Lung microvascular endothelial cell (primary cell): Measurements from ENCODE around the gene RNF128. TPM values are rescaled to one million over a fixed set of nuclear protein-coding genes. Genes with fewer than 3 reads are reported as not detected.

Experiments used
- DNase-seq, 2 donors: peaks; one replicate each; pipeline versions ENCODE4 v3.0.0 to v3.0.0-alpha.2; 2010; ENCODE audit warnings: low read depth in 2 of 2
- total RNA-seq: library from RNA; depleted of rRNA; stranded (reverse); fragments of >200 nt; gene quantifications from 2 replicates; pipeline ENCODE4 v1.2.1, GENCODE V29; 2014

Gene RNF128, protein sequence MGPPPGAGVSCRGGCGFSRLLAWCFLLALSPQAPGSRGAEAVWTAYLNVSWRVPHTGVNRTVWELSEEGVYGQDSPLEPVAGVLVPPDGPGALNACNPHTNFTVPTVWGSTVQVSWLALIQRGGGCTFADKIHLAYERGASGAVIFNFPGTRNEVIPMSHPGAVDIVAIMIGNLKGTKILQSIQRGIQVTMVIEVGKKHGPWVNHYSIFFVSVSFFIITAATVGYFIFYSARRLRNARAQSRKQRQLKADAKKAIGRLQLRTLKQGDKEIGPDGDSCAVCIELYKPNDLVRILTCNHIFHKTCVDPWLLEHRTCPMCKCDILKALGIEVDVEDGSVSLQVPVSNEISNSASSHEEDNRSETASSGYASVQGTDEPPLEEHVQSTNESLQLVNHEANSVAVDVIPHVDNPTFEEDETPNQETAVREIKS
- under 0.01 TPM in 2 replicates for total RNA-seq

GRCh38 chrX:106726485-106727437 lies at the start of gene RNF128:
TSS of gene RNF128 (plus strand) at chrX:106726701. CDS start at chrX:106726914, 213 bp downstream.
- DNase-seq = peak; percentile 0 to 1

DNA sequence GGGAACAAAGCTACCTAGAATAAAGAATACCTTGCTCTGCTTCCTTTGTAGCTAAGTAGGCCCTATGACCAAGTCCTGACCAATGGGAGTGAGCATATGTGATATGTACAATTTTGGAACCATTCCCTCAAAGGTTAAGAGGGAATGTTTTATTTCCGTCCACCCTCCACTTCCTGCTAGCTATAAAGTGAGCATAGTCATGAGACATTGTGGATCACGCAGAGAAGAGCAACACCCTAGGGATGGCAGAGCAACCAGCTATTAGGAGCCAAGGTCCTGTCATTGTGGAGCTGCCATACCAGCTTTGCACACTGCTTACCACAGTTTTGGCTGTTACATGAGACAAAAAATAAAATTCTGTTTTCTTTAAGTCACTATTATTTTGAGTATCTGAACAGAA lies 45.8 kb upstream of the RNF128 start:
- no peak for DNase-seq

- DNase-seq = no peak
These were observed 42.3 kb upstream of the RNF128 start for GRCh38 chrX:106684207-106684606.

GRCh38 chrX:106692425-106693065 lies 34.0 kb upstream of the RNF128 start:
- no peak for DNase-seq

- DNase-seq = no peak
These were observed 30.0 kb upstream of the RNF128 start for GRCh38 chrX:106696502-106696901.

DNA sequence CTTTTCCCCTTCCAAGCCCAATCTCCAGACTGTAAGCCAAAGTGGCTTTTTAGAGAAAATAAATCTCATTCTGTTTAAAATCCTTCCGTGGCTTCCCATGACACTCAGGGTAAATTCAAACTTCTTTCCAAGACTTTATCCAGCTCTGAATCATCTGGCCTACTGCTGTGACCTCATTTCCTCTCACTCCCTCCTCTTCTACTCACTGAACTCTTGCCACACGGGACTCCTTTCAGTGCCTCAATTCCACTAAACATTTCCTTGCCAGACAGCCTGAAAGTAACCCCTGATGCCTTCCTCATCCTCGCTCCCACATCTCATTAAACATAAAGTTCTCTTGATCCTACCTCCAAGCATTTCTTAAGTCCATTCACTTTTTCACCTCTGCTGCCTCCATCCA lies 27.8 kb upstream of the RNF128 start:
- DNase-seq = peak in 1 of 2 donors; percentile 30

- no peak for DNase-seq
These were observed 23.9 kb upstream of the RNF128 start for GRCh38 chrX:106702636-106703035.

- no peak for DNase-seq
These were observed 20.0 kb upstream of the RNF128 start for GRCh38 chrX:106706466-106706865.

- peak in 1 of 2 donors; percentile 66 for DNase-seq
These were observed 18.6 kb upstream of the RNF128 start for GRCh38 chrX:106707771-106708454.

- no peak for DNase-seq
These were observed 15.7 kb upstream of the RNF128 start for GRCh38 chrX:106710771-106711170.

- DNase-seq = no peak
These were observed 15.1 kb upstream of the RNF128 start for GRCh38 chrX:106711375-106711774.

DNA sequence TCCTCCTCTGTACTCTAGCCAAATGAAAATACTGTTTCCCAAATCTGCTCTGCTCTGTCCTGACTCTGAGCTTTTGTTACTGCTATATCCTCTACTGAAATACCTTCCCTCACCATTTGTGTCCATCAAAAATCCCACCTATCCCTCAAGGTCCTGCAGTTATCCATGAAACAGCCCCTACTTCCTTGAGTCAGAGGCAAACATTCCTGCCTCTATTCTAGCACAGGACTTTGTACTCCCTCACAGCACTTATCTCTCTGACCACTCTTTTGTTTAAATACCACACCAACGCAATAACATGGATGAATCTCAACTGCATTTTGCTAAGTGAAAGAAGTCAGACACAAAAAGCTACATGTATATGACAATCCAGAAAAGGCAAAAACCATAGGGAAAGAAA lies 10.5 kb upstream of the RNF128 start:
- no peak for DNase-seq

GRCh38 chrX:106716463-106716862 lies 10.0 kb upstream of the RNF128 start:
- DNase-seq = no peak

GRCh38 chrX:106718709-106719108 lies 7.8 kb upstream of the RNF128 start:
- DNase-seq = no peak

DNA sequence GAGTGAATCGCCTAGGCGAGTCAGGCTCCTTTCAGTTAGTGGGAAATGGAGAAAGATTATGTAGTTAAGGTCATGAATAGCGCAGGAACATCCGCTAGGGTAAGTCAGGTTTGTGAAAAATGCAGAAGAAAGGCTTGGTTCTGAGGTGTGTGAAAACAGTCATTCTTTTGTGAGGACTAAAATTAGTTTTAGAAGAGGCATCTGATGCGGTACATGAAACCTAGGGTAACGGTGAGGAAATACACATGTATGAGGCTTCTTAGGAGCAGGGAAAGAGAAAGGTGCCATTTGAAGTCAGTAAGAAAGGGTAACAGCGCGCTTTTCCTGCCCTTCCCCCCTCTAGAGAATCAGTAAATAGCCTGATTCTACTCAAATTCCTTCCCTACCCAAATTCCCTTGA lies 570 bp upstream of the RNF128 start:
- DNase-seq = no peak

DNA sequence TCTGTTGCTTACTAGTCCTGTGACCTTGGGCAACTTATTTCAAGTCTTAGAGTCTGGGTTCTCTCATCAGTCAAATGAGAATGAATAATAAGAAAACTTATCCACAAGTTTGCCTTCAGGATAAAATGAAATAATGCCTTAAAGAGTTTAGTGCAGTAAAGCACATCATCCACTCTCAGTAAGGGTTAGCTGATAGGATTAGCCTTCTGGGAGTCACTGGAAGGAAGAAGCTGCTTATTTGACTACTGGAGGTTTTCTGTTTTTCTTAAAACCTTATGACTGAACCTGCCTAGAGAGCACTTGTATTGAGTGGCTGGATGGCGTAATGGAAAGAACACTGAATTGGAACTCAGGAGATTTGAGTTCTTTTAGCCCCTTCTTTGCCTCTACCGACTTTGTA lies 1.8 kb downstream of the RNF128 start:
- DNase-seq = no peak

DNA sequence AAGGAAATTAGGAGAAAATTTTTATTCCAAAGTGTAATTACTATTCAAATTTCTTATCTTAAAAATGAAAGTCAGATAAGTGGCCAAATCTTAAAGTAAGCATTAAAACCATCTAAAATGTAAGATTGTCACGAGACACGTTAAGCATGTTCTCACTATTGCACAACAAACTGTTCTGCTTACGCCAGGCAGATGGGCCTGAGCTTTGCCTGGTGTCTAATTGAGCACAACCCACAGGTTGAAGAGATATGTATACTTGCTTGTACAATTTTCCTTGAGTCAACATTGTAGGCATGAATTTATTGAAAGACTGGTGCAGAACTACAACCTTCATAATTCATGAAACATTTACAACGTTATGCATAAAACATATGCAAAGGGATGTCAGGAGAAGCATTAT lies 3.9 kb downstream of the RNF128 start:
- no peak for DNase-seq

DNA sequence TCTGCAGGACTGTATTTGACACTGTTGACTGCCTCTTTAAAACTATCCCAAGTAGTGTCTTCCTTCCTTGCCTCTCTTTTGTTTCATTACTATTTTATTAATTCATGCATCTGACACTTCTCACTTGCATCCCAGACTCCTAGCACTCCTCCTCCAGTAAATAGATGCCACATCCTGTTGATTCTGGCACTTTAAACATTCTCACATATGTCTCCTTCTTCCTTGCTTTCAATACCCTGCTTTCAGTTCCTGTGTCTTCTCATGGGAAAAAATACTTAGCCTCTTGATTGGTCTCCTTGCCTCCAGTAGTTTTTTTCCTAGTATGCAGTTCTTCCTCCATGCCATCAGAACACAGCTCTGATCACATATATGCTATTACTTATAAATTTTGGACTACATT lies 5.1 kb downstream of the RNF128 start:
- no peak for DNase-seq

GRCh38 chrX:106734827-106735226 lies 8.3 kb downstream of the RNF128 start:
- no peak for DNase-seq

DNA sequence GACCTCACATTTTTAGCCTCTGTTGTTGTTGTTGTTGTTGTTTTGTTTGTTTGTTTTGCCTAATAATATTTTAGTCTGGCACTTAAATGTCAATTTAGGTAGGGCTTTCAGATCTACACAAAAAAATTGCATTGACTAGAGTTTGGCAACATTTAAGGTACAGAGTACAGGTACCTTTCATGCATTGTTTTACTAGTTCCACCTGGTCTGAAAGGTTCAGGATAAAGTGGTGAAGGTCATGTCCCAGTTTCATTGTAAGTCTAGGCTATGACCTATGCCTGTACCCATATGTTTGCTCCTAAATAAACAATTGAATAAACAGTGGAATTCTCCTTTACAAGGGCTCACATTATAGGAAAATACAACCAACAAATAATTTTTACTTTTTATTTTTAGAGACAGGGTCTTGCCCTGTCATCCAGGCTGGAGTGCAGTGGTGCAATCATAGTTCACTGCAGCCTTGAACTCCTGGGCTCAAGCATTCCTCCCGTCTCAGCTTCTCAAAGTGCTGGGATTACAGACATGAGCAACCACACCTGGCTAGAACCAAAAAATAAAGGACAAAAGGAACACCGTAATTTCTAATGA lies 13.8 kb downstream of the RNF128 start:
- no peak for DNase-seq

DNA sequence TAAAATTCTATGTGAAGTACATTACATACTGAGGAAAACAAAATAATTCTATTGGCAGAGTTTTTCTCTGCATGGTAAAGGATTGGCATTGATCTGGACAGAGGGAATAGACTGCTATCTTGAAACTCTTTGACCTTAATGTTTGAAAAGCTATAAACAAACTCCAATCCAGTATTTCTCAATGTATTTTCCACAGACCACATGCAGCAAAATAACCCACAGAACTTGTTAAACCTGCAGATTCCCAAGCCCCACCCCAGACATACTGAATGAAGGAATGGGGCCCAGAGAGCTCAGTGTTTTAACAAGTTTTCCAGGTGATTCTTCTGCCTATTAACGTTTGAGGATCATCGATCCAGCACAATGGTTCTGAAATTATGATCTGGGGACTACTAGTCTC lies 15.7 kb downstream of the RNF128 start:
- no peak for DNase-seq
